Upper lobe of left lung (tissue), 4 donors: Measurements from ENCODE around the gene GON7.

ENCODE experiments used
- CTCF ChIP-seq, 6 experiments: fragments of 450-650 bp in 4 of 6; fragments of 200-600 bp in 2 of 6; sonication (generic) in 2 of 6; IDR thresholded peaks; one replicate each; pipeline ENCODE4 v1.5.1; 2016 to 2019; ENCODE audit warnings: antibody characterized with exemption in 6 of 6
- POLR2A ChIP-seq, 4 donors: fragments of 450-650 bp; IDR thresholded peaks; one replicate each; pipeline ENCODE4 v1.5.1; 2016 to 2017; ENCODE audit warnings: antibody characterized with exemption in 4 of 4, mild to moderate bottlenecking in 2 of 4
- POLR2AphosphoS5 ChIP-seq, 2 donors: sonication (generic); formaldehyde crosslinking; IDR thresholded peaks; one replicate each; pipeline ENCODE4 v1.5.1; 2017; ENCODE audit warnings: antibody characterized with exemption in 2 of 2

GRCh38 chr14:93214598-93214997 lies 7.7 kb upstream of the GON7 start:
- TF ChIP-seq POLR2A (IDR thresholded peaks at IDR 0.05) (no peak), CTCF (IDR thresholded peaks at IDR 0.05) (no peak), POLR2AphosphoS5 (IDR thresholded peaks at IDR 0.05) (no peak)
